ENCODE measurements around the gene TRIM62. TPM values are rescaled to one million over a fixed set of nuclear protein-coding genes. Genes with fewer than 3 reads are reported as not detected.

Gene TRIM62
- polyA plus RNA-seq, 1 donor (not counting 4 experiments of a cell fraction or from before 2014, with no cell fraction given): 2.0 TPM

- peaks cover 16% of the 10 kb centered on the region for H3K4me1 ChIP-seq (ENCODE audit: control insufficient read depth, extremely low read depth, insufficient read depth, low read length)
- no peak overlapping the region for H3K27ac ChIP-seq (ENCODE audit: control insufficient read depth, insufficient read depth, low read length)
- H3K27me3 ChIP-seq (ENCODE audit: control insufficient read depth, extremely low read depth, insufficient read depth, low read length): no peaks in the 10 kb centered on the region
- TF ChIP-seq EZH2 (IDR thresholded peaks at IDR 0.05; ENCODE audit: low read length) (no peak), CTCF (optimal IDR thresholded peaks at IDR 0.05 in 1 of 3, IDR thresholded peaks at IDR 0.05 in 1 of 3, conservative IDR thresholded peaks at IDR 0.05 in 1 of 3; ENCODE audit: extremely low read depth in 1 of 3, insufficient read depth in 2 of 3, low read length in 3 of 3) (no peak)
- H4K20me1 ChIP-seq (ENCODE audit: control insufficient read depth, extremely low read depth, insufficient read depth, low read length): no peaks in the 10 kb centered on the region
- no peak for DNase-seq (ENCODE audit: low read depth, low spot score)
- peaks cover 2% of the 10 kb centered on the region for H3K9me1 ChIP-seq (ENCODE audit: control insufficient read depth, extremely low read depth, insufficient read depth, low read length)
- H3K4me3 ChIP-seq (ENCODE audit: control insufficient read depth in 2 of 3, extremely low read depth in 1 of 3, insufficient read depth in 2 of 3, low read depth in 1 of 3, low read length in 3 of 3): no peak overlapping the region
- no peak overlapping the region for H3K4me2 ChIP-seq (ENCODE audit: control insufficient read depth, extremely low read depth, insufficient read depth, low read depth, low read length)
- no peaks in the 10 kb centered on the region for H3K9me3 ChIP-seq (ENCODE audit: control insufficient read depth, low read depth, low read length)
- no peak overlapping the region for H2AFZ ChIP-seq (ENCODE audit: control insufficient read depth, low read length)
- no peak overlapping the region for H3K9ac ChIP-seq (ENCODE audit: control insufficient read depth, extremely low read depth, insufficient read depth, low read length)
- dilution Hi-C loops (cut with MboI; ENCODE audit: extremely low pct_ligation_motif_present, low sequenced_read_pairs): no loop called here
- peaks cover 2 to 3% of the 10 kb centered on the region in 2 experiments for H3K36me3 ChIP-seq (ENCODE audit: control insufficient read depth in 2 of 2, extremely low read depth in 1 of 2, insufficient read depth in 2 of 2, low read length in 2 of 2)
- no peaks in the 10 kb centered on the region for H3K79me2 ChIP-seq (ENCODE audit: control insufficient read depth, insufficient read depth, low read length)
- FAIRE-seq: no peak
Observed at GRCh38 chr1:33171977-33172813, 9.6 kb downstream of the TRIM62 start.

GRCh38 chr1:33170351-33171274 lies 11.2 kb downstream of the TRIM62 start:
- Histone ChIP-seq H2AFZ (ENCODE audit: control insufficient read depth, low read length) (no peak overlapping the region), H3K36me3 (ENCODE audit: control insufficient read depth in 2 of 2, extremely low read depth in 1 of 2, insufficient read depth in 2 of 2, low read length in 2 of 2) (peaks cover 0 to 4% of the 10 kb centered on the region in 2 experiments), H3K79me2 (ENCODE audit: control insufficient read depth, insufficient read depth, low read length) (no peaks in the 10 kb centered on the region), H3K9ac (ENCODE audit: control insufficient read depth, extremely low read depth, insufficient read depth, low read length) (no peak overlapping the region), H3K4me3 (ENCODE audit: control insufficient read depth in 2 of 3, extremely low read depth in 1 of 3, insufficient read depth in 2 of 3, low read depth in 1 of 3, low read length in 3 of 3) (no peak overlapping the region), H3K4me2 (ENCODE audit: control insufficient read depth, extremely low read depth, insufficient read depth, low read depth, low read length) (no peak overlapping the region), H3K9me1 (ENCODE audit: control insufficient read depth, extremely low read depth, insufficient read depth, low read length) (no peaks in the 10 kb centered on the region), H3K9me3 (ENCODE audit: control insufficient read depth, low read depth, low read length) (no peaks in the 10 kb centered on the region), H3K4me1 (ENCODE audit: control insufficient read depth, extremely low read depth, insufficient read depth, low read length) (peaks cover 14% of the 10 kb centered on the region), H3K27me3 (ENCODE audit: control insufficient read depth, extremely low read depth, insufficient read depth, low read length) (no peaks in the 10 kb centered on the region), H4K20me1 (ENCODE audit: control insufficient read depth, extremely low read depth, insufficient read depth, low read length) (no peaks in the 10 kb centered on the region), H3K27ac (ENCODE audit: control insufficient read depth, insufficient read depth, low read length) (no peak overlapping the region)
- DNase-seq (ENCODE audit: low read depth, low spot score): no peak
- TF ChIP-seq EZH2 (IDR thresholded peaks at IDR 0.05; ENCODE audit: low read length): no peak
- no peak for TF ChIP-seq CTCF (optimal IDR thresholded peaks at IDR 0.05 in 1 of 3, IDR thresholded peaks at IDR 0.05 in 1 of 3, conservative IDR thresholded peaks at IDR 0.05 in 1 of 3; ENCODE audit: extremely low read depth in 1 of 3, insufficient read depth in 2 of 3, low read length in 3 of 3)
- dilution Hi-C loops (cut with MboI; ENCODE audit: extremely low pct_ligation_motif_present, low sequenced_read_pairs): no loop called here
- no peak for FAIRE-seq
